Measurements from ENCODE around the gene ZNF765.
"Not testable (repeated sequence)": the region's sequence is repeated elsewhere in the genome, so short reads cannot be mapped to it uniquely, and the experiment has no call there.

The ZNF765 gene

DNA sequence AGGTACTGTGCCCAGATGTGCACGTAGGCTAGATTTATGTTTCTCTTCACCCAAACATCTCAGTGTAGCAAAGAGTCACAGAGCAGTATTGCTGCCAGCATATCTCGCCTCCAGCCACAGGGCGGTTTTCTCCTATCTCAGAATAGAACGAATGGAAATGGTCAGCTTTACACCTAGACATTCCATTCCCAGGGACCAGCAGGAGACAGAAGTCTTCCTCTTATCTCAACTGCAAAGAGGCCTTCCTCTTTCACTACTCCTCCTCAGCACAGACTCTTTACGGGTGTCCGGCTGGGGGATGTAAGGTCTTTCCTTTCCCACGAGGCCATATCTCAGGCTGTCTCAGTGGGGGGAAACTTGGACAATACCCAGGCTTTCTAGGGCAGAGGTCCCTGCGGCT lies 73.7 kb downstream of the ZNF765 start:
- intact Hi-C loops (cut with DNase I); DNase-seq: not testable (repeated sequence)

DNA sequence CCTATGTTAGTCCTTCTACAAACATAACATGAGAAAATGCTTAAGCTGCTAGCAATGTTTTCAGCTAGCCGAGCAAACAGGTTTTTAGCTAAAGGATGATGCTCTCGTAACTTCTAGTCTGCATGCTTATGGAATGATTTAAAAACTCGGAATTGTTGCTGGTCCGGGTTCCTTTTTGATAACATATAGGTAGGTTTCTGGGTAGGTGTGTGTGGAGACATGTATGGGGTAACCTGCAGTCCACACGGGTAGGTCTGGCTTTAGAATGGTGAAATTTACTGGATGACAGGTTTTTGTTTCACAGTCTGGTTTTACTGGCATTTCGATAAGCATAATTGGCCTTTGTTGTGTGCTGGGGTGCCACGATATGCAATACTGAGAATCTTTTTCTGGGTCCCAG lies 77.0 kb downstream of the ZNF765 start:
- no peak for DNase-seq
- intact Hi-C loops (cut with DNase I) = no loop called here

DNA sequence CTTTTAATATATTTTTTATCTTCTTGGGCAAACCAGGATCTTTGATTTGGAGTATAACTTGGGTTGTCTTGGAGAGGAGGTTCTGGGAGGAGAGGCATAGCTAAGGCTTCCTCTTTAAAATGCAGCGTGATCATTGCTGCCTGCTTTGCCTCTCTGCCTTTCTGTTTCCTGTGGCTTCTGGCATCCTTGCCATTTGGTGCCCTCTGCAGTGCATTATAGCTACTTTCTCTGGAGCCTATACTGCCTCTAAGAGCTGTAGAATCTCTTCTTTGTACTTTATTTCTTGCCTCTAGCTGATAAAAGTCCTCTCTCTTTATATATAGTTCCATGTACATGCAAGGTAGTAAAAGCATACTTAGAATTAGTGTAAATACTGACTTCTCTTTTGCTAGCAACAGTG lies 79.9 kb downstream of the ZNF765 start:
- DNase-seq; intact Hi-C loops (cut with DNase I): not testable (repeated sequence)

DNA sequence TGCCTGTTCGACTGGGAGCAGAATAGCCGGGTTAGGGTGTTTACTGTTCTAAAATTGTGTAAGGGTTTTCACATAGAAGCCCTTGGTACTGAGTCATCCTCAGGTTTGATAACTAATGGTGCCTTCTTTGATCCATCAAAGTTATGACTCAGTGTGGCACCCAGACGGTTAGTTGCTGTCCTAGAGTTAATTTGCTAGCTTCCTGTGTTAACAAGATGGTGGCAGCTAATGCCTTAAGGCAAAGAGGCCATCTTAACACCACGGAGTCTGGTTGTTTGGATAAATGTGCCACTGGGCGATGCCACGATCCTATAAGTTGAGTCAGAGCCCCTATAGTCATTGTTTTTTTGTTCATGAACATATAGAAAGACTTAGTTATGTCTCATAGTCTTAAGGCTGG lies 80.5 kb downstream of the ZNF765 start:
- DNase-seq; intact Hi-C loops (cut with DNase I): not testable (repeated sequence)
